Measurements from ENCODE around the gene KRT78.
A peak's percentile ranks its signal among the peaks of the same experiment; 100 is the strongest.
"Not testable (repeated sequence)": the region's sequence is repeated elsewhere in the genome, so short reads cannot be mapped to it uniquely, and the experiment has no call there.

KRT78 gene, protein sequence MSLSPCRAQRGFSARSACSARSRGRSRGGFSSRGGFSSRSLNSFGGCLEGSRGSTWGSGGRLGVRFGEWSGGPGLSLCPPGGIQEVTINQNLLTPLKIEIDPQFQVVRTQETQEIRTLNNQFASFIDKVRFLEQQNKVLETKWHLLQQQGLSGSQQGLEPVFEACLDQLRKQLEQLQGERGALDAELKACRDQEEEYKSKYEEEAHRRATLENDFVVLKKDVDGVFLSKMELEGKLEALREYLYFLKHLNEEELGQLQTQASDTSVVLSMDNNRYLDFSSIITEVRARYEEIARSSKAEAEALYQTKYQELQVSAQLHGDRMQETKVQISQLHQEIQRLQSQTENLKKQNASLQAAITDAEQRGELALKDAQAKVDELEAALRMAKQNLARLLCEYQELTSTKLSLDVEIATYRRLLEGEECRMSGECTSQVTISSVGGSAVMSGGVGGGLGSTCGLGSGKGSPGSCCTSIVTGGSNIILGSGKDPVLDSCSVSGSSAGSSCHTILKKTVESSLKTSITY

DNA sequence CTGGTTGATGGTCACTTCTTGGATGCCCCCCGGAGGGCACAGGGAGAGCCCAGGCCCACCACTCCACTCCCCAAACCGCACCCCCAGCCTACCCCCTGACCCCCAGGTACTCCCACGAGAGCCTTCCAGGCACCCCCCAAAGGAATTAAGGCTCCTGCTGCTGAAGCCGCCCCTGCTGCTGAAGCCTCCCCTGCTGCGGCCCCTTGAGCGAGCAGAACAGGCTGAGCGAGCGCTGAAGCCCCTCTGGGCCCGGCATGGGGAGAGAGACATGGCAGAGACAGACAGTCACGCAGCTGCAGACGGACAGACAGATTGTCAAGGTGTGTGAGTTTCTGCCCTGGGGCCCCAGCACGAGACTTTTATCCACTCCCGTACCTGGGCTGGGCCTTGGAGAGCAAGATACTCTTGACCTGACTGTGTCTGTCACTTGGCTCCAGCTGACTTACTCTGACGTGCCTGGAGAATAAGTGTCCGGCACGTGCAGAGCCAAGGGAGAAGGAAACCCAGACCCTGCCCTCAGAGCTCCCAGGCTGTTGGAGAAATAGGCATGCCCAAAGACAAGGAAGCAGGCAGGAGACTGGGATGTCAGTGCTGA, at the start of gene KRT78:
KRT78 (minus strand) TSS at position 334 of the 595 bp plus-strand sequence; CDS start at position 270, 64 bp downstream.
- DNase-seq, result no peak

DNA sequence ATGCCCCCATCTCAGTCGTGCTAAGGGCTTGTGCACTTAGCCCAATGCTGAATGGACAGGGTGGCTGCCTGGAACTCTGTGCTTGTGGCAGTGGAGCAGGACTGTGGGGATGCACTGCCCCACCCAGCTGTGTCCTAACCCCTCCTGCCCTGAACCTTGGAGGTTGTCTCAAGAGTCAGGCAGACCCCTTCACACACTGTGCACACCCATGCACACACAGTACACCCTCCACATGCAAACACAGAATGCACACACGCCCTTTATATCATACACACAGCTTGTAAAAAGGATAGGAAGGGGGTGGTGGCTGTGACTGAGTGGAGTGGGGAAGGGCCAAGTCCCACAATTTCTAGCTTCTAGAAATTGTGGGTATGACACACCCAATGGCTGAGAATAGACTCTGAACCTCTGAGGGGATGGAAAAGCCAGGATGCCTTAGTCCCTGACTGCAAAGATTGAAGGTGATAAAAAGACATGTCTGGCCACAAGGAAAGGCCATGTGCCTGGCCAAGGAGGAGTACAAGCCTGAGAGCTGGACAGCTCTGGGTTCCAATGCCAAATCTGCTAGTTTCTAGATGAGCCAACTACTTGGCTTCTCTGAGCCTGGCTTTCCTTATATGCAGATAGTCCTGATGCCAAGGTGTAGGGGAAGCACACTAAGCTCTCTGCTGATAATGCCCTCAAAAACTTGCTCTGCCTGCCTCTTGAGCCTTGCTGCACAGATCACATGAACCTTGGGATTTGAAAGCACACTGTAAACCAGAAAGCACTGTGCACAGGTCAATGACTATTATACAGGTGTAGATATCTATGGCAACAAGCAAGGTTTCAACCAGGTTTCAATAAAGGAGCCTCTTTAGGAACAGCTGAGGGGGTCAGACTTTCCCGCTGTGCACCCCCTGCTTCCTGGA, 47.7 kb upstream of the KRT78 start:
- no peak for DNase-seq

DNA sequence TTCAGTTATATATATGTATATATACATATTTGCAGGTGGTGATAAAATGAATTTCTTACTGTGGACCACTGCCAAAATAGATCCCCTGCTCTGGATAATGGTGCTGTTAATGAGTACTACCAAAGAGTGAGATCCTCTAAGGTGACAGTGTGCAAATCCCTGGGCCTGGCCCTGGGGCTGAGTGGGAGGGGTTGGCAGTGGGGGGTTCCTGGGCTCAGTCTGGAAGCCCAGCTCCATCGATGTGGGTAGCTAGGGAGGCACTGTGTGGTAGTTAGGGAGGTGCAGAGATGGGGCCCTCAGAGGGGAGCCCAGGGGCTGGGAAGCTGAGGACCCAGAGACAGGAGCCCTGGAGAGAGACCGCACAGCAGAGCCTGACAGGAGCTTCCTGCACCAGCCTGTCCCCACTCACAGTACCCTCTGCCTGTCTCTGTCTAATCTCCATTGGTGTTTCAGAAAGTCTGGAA, 47.0 kb upstream of the KRT78 start:
- DNase-seq, result no peak

DNA sequence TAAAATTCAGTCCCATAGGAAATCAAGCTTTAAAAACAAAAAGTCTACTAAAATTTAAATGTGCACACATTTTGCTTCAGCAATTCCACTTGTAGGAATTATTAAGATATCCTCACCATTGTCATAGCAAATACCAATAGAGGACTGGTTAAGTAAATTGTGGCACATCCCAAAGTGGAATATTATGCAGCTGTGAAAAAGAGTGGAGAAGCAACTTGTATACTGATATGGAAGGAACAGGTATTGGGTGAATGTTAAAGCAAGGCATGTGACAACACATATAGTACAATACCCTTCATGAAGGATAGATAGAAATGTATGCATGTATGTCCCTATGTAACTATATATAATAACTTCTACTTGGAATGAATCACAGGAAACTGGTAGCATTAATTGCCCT, 44.2 kb upstream of the KRT78 start:
- DNase-seq, result no peak

DNA sequence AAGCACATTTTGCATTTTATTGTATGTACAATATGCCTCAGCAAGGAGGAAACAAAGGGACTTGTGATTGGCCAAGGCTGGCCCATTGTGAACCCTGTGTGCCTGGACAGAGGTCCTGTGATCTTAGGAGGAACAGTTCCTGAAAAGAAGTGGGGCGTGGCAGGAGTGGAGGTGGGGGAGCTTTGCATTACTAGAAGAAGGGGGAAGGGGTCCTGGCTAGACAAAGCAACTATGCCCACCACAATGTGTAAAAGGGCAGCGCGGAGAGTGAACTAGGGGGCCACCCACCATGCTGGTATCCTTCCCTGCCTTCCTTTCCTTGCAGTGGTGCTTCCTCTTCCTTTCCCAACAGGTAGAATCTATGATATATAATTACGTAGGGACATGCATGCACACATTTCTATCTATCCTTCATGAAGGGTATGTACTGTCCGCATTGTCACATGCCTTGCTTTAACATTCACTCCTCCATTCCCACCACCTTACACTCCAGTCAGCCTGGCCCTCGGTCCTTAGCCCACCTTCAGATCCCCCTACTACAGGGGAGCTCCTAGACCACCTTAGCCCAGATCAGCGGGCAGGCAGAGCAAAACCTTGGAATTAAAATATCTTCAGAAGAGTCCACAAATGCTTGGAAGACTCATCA, 43.5 kb upstream of the KRT78 start:
- DNase-seq, result no peak

DNA sequence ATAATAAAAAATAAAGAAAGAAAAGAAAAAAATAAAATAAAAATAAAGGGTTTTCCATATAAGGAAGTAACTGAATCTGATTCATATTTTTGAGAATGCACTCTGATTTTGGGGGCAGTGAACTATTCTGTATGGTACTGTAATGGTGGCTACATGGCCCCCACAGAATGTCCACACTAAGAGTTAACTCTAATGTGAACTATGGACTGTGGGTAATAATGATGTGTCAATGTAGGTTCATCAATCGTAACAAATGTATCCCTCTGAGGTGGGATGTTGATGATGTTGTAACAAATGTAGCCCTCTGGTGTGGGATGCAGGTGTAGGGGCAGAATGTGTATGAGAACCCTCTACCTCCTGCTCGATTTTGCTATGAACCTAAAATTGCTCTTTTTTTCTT, 42.2 kb upstream of the KRT78 start:
- no peak for DNase-seq

DNA sequence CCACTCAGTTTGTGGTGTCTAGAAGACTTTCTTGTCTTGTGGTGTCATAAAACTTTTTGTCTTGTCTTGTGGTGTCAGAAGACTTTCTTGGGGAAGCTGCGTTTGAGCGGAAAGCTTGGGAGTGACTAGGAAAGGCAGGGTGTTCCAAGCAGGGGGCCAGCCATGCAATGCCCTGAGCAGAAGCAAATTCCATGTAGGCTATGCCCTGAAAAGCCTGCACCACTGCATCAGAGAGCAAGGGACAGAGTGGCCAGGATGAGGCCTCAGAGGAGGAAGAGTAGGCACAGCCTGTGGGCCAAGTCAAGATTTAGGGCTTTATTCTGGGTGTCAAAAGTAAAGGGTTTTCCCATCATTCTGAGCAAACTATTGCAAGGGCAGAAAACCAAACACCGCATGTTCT, 41.6 kb upstream of the KRT78 start:
- DNase-seq, result no peak

DNA sequence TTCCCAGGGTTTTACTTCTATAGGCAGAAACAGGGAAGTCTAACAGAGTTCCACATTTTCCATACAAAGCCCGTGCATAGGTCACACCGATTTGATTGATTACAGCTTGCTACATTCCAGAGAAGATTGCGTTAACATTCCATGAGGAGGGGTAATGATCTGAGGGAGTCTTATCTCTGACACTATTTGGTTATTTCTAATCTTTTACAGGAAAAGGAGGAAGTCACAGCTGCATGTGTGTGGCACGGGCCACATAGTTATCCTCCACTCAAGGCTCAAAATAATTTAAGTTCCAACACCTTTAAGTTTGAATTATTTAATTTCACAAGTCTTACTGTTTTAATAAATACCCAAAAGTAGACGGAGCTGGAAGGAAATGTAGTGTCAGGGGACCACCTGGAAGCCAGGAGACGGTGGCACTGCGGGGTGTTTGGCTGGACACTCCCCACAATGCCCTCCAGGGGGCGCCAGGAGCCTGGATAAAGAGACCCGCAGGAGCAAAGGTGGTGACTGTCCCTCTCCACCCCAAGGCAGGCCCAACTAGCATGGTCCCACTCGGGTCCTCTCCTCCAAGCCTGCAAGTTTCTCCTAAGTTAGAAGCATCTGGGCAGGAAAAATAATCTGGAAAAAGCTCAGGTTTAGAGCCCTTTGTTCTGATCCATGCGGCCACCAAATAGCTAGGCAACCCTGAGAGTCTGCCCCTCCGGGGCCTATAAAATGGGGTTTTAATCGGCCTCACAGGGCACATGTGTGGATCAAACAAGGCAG, 35.9 kb upstream of the KRT78 start:
- DNase-seq, result peak; percentile 84

DNA sequence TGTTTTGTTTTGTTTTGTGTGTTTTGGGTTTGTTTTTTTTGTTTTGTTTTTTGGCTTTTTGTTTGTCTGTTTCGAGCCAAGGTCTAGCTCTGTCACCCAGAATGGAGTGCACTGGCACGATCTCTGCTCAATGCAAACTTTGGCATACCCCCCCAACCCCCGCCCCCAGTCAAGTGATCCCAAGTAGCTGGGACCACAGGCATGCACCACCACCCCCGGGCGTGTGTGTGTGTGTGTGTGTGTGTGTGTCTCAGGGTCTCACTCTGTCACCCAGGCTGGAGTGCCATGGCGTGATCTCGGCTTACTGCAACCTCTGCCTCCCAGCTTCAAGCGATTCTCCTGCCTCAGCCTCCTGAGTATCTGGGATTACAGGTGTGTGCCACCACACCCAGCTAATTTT, 31.7 kb upstream of the KRT78 start:
- DNase-seq, result not testable (repeated sequence)

DNA sequence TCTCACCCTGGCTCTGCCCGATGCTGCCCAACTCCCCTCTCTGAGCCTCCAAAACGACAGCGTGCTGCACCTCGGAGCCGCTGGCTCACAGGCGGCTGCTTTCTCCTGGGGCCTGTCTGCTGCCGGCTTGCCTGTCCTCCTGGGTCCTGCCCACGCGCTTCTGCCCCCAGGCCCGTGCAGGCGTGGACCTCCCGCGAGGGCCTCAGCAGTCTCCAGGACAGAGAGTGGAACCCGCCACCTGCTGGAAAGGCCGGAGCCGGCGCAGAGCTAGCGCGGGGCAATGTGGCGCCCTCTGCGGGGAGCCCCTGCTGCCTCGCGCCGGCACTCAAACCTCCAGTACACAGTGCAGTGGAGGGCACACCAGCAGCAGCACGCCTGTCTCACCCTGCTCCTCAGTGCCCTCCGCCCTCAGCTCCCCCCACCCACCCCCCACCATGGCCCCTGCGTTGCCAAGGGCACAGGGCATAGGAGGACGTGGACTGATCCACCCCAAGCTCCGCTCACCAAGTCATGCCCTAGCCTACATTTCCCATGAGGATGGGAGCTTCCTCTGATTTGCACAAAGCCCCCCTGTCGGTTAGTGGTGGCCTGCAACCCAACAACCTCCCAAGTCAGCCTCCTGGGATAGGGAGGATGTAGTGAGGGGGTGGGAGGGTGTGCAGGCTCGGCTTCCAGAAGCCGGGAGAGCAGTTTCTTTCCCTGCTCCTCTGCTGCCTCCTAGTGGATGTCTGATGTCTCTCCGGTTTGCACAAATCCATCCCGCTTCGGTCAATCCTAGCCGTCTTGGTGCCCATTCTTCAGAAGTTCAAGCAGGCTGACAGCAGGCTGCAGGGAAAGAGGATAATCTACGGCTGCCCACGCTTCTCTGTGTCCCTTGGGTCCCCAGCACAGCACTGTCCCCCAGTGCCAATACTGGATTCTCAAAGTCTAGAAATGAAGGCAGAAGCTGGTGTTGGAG, 30.9 kb upstream of the KRT78 start:
- peak; percentile 93 for DNase-seq

DNA sequence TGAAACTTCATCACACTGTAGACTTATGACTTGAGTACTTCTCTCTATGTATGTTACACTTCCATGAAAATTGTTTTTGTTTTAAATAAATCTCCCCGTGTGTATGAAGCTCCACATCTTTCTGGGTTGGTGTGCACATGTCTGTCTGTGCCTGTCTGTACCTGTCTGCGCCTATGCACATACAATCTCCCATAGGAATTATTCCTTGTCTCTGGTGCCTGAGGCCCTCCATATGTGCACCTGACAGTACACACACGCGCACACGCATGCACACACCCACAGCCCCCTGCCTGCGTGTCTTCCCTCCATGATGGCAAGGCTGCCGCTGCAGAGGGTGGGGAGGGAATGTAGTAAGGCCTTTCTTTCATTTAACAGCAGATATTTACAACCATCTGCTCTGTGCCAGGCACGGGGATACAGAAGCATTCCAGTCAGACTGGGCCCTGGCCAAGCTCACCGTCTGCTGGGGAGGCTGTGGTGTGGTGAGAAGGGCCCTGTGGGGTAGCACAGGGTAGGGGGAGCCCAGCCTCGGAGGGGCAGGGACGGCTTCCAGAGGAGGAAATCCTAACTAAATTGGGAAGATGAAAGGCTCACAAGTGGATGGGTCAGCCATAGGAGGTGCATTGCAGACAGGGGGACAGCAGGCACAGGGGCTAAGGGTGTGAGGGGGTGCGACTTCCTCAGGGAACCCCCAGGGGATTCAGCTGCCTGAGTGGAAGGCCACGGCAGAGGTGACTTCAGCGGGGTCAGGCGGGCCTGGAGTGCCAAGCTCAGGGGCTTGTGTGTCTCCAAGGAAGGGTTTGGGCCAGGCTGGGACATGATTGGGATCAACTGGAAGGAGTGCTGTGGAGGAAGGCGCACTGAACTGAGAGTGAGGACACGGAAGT, 30.0 kb upstream of the KRT78 start:
- no peak for DNase-seq

DNA sequence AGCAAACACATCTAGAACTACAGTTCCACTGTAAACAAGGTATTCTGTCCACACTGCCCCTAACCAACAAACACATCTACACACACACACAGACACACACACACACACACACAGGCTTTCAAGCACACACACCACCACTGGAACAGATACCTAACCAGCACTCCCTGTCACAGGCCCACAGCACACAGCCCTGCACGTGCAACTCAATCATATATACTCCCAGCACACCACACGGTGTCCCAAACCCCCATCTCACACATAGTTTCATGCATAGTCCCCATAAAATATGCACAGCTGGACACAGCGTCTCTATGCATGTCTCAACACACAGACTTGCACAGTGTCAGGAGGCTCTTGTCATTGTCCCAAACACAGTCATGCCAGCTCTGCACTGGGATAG, 28.4 kb upstream of the KRT78 start:
- peak; percentile 49 for DNase-seq

DNA sequence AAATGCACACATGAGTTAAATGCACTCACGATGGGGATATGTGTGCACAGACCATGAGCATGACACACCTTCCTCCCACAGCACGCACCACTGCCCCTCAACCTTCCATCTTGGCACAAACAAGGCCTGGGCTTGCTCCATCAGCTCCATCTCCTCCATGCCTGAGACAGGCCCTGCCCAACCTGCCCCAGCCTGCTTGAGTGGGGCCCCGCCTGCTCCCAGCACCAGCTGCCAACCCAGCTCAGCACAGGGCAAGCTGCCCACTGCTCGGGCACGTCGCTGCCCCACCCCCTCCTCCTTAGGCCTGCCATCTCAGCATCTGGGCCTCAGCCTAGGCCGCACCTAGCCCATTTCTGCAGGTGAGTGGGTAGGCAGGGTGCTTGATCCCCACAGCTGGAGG, 27.6 kb upstream of the KRT78 start:
- peak; percentile 54 for DNase-seq

DNA sequence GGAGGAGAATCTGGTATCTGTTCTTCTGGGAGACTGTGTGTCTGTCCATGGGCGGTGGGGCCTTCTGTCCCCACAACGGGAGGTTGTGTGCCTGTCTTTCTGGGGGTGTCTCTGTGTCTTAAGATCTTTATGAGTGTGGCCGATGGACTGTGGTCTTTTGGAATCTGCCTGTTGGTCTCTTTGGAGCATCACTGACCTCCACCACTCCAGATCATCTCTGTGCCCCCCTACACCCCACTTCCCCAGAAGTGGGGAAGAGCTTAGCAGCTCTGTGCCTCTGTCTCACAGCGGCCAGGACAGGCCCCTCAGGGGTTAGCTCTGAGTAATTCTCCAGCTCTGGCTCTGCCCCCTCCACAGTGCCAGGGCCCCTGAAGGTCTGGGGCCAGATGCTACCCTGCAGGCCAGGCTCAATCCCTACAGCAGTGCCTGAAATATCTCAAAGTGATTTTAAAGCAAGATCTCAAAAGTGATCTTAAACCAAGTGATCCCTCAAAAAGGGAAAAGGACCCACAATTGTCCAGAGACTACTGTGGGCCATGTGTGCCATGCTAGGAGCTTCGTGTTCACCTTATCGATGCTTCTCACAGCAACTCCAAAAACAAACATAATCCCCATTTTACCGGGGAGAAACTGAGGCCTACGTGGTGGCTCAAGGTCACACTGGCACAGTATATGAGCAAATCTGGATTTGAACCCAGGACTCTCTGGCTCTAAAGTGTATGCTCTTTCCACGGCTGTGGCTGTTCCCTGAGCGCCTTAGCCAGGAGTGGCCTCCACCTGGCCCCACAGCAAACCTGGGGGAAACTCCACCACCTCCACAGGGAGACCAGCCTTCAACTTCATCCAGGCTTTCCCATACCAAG, 26.0 kb upstream of the KRT78 start:
- DNase-seq, result no peak

DNA sequence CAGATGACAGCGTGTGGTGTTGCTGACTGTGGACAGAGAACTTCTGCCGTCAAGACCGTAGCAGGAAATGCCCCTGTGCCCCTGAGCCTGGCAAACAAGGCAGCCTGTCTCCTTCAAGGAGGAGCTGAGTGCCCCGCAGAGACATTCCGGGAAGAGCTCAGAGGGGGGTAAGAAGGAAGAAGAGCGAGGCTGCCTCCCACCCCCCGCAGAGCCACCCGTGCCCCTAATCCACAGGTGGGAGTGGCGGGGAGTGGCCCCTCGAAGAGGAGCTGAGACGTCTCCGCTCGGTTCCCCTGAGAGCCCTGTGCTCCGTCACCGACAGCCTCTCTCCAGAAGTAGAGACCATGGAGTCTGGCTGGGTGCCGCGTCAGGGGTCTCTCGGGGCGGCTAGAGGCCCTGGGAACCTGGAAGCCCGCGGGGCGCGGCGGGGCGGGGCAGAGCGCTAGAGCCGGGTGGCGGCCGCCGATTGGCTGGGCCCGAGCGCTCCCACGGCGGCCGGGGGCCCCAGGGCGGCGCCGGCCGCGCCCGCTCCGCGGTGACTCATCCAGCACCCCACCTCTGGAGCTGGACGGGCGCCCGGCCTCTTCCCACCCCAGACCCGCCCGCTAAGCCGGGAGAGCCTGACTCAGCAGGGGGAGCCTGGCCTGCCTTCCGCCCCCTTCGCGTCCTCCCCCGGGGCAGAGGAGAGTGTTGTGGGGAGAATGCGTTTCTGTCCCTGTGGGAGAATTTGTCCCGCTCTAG, 25.2 kb upstream of the KRT78 start:
- peak; percentile 95 for DNase-seq

DNA sequence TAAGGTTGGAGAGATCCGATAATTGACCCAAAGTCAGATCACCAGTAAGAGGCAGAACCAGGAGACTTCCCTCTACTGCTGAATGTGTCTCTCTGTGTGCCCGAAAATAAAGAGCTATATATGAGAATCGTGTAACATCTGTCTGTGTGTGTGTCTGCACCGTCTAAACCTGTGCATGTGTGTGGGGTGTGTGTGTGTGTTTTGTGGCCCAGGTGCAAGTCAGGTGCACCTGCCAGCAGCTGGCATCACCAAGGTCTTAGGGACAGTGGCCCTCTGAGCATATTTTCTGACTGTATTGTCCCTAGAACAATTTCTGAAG, 24.7 kb upstream of the KRT78 start:
- no peak for DNase-seq

DNA sequence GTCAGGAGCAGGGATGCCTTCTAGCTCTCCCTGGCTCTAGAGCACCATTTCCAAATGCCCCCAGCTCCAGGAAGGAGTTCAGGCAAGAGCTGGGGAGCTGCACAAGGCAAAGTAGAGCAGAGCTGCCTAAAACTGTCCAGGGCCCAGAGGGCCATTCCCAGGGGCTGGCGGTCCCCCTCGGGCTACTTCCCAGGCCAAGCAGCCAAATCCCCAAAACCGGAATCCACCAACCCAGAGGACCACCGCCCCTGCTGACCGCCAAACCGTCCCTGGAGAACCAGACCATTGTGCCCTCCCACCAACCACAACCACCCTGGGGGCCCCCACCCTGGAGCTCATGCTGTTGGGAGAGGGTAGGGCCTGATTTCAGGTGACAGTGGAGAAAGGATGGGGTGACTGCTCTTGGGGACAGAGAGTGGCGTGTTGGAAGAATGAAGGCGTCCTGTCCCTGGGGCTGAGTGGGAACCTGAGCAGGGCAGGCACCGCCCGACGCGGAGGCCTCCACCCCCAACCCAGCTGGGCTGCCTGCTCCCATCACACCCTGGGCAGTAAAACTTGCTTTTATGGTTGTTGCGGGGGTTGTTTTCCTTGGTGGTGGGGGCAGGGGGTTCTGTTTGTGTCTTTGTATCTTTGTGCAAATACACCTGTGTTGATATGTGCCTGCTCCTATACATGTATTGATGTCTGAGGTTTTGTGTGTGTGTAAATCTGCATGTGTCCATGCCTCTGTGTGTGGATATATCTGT, 24.0 kb upstream of the KRT78 start:
- no peak for DNase-seq
